Posterior vena cava (tissue), 2 donors: ENCODE measurements around the gene OGFR. TPM values are rescaled to one million over a fixed set of nuclear protein-coding genes. Genes with fewer than 3 reads are reported as not detected.
A peak's percentile ranks its signal among the peaks of the same experiment; 100 is the strongest.

Experiments used
- DNase-seq: peaks from one replicate; pipeline ENCODE4 v3.0.0-alpha.2; 2020; ENCODE audit warnings: low spot score
- intact Hi-C, 2 donors: fragments of 100-400 bp; cut with DNase I; formaldehyde crosslinking; loops; one replicate each; pipeline versions ENCODE4 v1.14.1 to v1.14.2; 2022 to 2023
- long read RNA-seq, 2 donors: library from polyadenylated mRNA; unstranded; transcript quantifications; one replicate each; pipeline ENCODE4 v2.0.0, GENCODE V29; 2020 to 2021
- total RNA-seq, 2 donors: library from RNA; stranded (reverse); fragmentation: NEBNext Ultra II Directional; extraction: Animal tissue kit (Norgen Biotek cat#: 25700); gene quantifications; one replicate each; pipeline ENCODE4 v1.2.1, GENCODE V29; 2021
- donor health status: DM: yes; HTN: yes; CAD: no.
- donor health status: DM: yes; HTN: yes; CAD: no.

The OGFR gene, protein sequence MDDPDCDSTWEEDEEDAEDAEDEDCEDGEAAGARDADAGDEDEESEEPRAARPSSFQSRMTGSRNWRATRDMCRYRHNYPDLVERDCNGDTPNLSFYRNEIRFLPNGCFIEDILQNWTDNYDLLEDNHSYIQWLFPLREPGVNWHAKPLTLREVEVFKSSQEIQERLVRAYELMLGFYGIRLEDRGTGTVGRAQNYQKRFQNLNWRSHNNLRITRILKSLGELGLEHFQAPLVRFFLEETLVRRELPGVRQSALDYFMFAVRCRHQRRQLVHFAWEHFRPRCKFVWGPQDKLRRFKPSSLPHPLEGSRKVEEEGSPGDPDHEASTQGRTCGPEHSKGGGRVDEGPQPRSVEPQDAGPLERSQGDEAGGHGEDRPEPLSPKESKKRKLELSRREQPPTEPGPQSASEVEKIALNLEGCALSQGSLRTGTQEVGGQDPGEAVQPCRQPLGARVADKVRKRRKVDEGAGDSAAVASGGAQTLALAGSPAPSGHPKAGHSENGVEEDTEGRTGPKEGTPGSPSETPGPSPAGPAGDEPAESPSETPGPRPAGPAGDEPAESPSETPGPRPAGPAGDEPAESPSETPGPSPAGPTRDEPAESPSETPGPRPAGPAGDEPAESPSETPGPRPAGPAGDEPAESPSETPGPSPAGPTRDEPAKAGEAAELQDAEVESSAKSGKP
- 10 to 100 TPM; 27.7 to 29.4 TPM for total RNA-seq
- long read RNA-seq, donor 1, full-length matches to known transcripts = 23 of 28 reads
- long read RNA-seq, donor 1, partial matches to known transcripts = 1 of 28 reads
- long read RNA-seq, donor 1, other reads (novel, unspliced or antisense) = 4 of 28 reads
- long read RNA-seq, donor 2, partial matches to known transcripts = 0 of 6 reads
- long read RNA-seq, donor 2, other reads (novel, unspliced or antisense) = 6 of 6 reads

DNA sequence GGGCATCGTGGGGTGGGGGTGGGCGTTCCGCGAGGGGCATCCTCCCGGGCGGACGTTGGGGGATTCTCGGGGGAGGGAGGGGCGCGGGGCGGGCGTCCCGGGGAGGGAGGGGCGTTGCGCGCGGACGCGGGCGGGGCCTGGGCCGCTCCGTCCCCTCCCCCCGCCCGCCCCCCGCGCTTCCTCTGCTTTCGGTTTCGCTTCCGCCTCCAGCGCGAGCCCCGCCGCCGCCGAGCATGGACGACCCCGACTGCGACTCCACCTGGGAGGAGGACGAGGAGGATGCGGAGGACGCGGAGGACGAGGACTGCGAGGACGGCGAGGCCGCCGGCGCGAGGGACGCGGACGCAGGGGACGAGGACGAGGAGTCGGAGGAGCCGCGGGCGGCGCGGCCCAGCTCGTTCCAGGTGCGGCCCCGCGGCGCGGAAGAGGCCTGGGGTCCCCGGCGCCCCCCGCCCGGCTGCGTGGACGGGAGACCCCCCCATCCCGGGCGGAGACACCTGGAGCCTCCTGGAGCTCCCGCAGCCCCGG, at the start of gene OGFR:
Gene OGFR (plus strand): TSS at position 209 of the 528 bp plus-strand sequence. CDS start 25 bp downstream, at position 234.
- DNase-seq = no peak
- intact Hi-C loops = loop anchor here in 1 of 2 donors (5.0 kb wide), 1 partner anchor 137 kb away; no protein-coding TSS in a partner anchor

DNA sequence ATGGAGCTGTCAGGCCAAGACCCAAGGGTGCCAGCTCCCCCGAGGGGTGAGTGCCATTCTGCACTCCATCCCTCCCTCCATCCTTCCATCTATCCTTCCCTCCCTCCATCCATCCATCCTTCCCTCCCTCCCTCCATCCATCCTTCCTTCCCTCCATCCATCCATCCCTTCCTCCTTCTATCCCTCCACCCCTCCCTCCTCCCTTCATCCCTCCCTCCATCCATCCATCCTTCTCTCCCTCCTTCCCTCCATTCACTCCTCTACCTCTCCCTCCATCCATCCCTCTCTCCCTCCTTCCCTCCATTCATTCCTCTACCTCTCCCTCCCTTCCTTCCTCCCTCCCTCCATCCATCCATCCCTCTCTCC, 49.7 kb upstream of the OGFR start:
- intact Hi-C loops = no loop called here
- no peak for DNase-seq

DNA sequence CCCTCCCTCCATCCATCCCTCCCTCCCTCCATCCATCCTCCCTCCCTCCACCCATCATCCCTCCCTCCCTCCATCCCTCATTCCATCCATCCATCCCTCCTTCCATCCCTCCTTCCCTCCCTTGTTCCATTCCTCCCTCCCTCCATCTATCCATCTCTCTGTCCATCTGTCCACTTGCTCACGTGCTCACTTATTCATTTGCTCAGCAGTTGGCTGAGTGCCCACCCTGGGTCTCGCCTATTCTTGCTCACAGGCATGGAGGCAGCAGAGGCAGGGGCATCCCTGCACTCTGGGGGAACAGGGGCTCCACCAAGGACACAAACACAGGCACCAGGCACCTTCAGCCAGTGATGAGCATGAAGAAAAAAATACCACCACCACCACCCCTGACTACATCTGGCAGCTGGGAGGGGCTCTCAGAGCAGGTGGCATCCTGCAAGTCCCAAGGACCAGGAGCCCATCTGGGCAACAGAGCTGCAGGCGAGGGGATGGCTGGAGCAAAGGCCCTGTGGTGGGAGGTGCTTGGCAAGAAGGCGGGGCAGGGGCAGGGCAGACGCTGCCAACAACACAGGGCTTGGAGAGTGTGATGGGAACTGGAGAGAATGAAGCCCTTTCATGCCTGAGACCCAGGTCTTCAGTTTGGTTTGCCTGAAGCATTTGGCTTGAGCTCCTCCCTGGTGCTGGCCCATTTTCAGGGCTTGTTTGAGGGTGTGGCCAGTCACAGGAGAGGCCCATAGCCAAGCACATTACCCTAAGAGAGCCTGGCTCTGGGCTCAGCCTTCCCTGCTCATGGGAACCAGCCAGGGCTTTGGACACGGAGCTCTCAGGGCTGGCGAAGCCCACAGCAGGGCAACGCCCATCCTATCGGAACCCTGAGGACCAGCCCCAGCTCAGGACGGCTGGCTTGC, 48.6 kb upstream of the OGFR start:
- DNase-seq = peak; percentile 56
- intact Hi-C loops = no loop called here

DNA sequence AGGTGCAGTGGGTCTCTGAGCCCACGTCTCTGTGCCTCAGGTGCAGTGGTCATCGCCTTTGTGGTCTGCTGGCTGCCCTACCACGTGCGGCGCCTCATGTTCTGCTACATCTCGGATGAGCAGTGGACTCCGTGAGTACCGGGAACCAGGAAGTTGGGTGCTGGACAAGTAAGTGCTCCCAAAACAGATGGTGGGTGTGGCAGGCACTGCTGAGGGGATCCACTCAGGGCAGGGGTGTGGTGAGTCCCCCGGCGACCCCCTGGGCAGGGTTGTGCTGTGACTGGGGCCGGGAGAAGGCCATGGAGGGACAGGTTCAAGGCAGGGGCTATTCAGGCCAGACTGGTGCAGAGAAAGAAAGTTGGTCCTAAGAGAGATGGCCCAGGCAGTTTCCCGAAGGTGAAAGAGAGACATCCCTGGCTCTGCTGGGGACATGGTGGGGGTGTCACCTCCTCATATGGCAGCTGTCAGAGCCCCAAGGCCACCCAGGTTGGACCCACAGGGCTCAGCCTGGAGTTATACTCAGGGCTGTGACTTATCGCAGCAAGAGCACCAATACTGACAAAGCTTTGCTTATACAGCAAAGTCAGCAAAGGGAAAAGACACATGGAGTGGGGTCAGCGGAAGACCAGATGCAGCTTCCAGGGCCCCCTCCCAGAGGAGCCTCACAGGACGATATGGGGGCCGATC, 46.3 kb upstream of the OGFR start:
- no peak for DNase-seq
- intact Hi-C loops = no loop called here

DNA sequence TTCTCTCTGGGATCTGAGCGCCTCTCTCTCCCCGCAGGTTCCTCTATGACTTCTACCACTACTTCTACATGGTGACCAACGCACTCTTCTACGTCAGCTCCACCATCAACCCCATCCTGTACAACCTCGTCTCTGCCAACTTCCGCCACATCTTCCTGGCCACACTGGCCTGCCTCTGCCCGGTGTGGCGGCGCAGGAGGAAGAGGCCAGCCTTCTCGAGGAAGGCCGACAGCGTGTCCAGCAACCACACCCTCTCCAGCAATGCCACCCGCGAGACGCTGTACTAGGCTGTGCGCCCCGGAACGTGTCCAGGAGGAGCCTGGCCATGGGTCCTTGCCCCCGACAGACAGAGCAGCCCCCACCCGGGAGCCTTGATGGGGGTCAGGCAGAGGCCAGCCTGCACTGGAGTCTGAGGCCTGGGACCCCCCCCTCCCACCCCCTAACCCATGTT, 44.6 kb upstream of the OGFR start:
- intact Hi-C loops = no loop called here

DNA sequence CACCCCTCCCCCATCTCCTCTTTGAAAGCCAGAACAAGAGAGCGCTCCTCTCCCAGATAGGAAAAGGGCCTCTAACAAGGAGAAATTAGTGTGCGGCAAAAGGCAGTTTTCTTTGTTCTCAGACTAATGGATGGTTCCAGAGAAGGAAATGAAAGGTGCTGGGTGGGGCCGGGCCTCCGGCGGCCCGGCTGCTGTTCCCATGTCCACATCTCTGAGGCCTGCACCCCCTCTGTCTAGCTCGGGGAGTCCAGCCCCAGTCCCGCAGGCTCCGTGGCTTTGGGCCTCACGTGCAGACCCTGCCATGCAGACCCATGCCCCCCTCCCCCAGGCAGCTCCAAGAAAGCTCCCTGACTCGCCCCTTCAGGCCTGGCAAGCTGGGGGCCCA, 44.2 kb upstream of the OGFR start:
- intact Hi-C loops = no loop called here
- no peak for DNase-seq

More for the DNA sequence above, 44.6 kb upstream of the OGFR start:
- peak; percentile 60 for DNase-seq

DNA sequence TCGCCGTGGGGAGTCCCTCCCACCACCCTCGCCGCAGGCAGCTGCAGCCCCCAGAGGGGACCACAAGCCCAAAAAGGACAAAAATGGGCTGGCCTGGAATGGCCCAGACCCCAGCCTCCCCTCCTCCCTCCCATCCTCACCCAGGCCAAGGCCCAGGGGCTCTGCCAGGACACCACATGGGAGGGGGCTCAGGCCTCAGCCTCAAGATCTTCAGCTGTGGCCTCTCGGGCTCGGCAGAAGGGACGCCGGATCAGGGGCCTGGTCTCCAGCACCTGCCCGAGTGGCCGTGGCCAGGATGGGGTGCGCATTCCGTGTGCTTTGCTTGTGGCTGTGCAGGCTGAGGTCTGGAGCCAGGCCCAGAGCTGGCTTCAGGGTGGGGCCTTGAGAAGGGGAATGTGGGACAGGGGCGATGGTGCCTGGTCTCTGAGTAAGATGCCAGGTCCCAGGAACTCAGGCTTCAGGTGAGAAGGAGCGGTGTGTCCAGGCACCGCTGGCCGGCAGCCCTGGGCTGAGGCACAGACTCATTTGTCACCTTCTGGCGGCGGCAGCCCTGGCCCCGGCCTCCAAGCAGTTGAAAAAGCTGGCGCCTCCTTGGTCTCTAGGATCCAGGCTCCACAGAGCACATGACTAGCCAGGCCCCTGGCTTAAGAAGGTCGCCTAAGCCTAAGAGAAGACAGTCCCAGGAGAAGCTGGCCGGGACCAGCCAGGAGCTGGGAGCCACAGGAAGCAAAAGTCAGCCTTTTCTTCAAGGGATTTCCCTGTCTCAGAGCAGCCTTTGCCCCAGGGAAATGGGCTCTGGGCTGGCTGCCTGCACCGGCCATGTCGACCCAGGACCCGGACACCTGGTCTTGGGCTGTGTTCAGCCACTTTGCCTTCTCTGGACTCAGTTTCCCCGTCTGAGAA, 43.5 kb upstream of the OGFR start:
- peak; percentile 80 for DNase-seq
- intact Hi-C loops = no loop called here

DNA sequence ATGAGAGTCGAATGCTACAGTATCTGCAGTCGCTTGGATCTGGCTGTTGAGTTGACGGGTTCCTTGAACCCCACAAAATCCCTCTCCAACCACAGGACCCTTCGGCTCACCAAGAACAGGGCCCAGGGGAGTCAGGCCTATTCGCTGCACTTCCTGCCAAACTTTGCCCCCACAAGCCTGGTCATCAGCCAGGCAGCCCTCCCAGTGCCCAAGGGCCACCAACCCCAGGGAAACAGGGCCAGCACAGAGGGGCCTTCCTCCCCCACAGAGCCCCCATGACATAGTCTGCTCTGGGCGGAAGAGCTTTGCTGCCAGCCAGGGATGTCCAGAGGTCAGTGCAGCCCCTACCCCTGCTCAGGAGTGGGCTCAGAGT, 42.9 kb upstream of the OGFR start:
- intact Hi-C loops = no loop called here
- peak; percentile 40 for DNase-seq

DNA sequence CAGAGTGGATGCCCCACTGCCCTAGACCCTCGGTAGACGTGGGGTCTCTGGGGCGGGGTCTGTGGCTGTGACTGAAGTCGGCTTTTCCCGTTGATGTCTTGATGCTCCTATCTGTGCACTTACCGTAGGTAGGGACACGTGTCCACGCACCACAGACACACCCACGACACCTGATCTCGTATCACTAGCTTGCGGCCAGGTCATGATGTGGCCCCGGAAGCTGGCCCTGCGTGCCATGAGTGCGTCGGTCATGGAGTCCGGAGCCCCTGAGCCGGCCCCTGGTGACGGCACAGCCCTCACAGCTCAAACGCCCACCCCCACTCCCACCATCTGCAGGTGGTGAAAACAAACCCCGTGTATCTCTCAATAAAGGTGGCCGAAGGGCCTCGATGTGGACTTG, 42.3 kb upstream of the OGFR start:
- DNase-seq = peak; percentile 46
- intact Hi-C loops = no loop called here

DNA sequence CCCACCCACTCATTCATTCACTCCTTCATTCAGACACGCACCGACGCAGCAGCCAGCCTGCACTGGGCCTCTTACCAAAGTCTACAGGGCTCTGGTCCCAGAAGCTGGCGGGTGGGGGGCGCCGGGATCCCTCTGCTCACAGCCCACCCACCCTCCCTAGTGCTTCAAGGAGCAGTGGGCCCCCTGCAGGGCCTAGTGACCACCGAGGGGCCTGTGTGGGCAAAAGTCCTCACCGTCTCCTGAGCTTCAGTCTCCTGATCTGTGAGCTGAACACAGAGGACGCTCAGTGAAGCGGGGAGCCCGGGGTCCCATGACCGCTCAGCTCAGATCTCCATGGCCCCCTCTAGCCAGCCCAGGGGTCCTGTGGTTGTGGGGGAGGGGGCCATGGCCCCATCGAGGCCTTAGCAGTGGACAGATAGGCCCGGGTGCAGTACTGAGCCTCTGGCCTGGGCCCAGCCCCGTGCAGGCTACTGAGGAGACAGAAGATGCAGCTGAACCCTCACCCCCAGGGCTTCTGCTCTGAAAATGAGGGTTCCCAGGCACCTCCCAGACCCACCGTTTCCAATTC, 41.8 kb upstream of the OGFR start:
- intact Hi-C loops = no loop called here
- peak; percentile 74 for DNase-seq

DNA sequence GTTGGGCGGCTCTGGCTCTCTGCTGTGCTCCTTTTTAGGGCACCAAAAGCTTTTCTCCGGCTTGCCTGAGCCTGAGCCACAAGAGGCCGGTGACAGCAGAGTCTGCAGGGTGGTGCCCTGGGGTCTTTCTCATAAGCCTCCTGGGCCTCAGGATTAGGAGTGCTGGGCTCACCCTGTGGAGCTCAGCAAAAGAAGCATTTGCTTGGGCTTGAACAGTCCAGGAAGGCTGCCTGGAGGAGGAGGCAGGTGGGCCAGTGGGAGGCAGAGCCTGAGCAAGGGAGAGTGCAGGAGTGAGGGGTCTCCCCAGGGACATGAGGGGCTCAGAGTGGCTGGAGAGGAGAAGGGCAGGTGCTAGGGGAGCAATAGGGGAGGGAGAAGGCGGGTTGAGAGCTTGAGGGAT, 41.2 kb upstream of the OGFR start:
- intact Hi-C loops = no loop called here

DNA sequence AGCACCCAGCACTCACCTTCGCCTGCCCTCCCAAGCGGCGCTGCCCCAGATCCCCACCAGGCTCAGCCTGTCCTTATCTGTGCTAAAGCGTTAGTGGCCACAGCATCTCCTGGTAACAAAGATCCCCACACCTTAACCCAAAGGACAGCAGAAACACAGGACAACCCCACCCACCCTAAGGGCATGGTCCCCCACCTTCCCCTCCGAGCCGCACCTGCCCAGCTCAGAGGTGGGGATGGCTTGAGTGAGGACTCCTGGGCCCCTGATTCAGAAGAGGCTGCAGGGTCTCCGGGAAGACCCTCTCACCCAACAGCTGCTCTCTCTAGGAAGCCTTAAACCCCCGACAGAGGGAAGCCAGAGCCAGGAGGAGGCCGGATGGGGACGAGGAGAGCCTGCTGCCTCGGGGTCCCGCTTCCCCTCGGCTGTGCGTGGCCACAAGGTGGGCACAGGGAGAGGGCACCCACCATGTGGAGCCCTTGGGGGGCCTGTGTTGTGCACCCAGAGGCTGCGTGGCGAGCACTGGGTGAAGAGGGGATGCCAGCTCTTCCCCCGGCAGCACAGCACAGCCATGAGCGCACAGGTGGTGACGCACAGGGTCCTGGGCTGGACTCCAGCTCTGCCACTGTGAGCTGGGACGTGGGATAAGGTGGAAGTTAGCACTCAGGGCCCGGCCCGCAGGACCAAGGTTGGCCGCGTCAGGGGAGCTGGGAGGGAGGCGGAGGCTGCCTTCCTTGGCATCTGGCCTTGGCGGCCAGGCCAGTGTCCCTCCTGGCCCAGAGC, 40.3 kb upstream of the OGFR start:
- peak; percentile 64 for DNase-seq
- intact Hi-C loops = no loop called here

More for the DNA sequence above, 41.2 kb upstream of the OGFR start:
- DNase-seq = no peak

DNA sequence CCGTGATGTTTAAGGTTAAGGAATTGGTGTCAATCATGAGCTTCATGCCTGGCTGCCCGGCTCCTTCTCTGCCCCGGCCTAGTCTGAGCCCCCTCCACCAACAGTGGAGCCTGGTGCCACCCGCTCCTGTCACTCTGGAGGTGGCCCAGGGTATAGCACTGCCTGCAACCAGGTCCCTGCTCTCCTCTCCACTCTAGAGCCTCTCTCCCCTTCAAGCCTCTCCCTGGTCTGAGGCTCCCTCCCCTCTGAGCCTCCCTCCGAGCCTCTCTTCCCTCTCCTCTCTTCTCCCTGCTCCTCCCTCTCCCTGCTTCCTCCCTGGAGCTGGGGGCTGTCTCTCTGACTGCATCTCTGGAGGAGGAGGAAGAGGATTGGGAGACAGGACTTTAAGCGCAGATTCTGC, 39.6 kb upstream of the OGFR start:
- DNase-seq = no peak
- intact Hi-C loops = no loop called here

DNA sequence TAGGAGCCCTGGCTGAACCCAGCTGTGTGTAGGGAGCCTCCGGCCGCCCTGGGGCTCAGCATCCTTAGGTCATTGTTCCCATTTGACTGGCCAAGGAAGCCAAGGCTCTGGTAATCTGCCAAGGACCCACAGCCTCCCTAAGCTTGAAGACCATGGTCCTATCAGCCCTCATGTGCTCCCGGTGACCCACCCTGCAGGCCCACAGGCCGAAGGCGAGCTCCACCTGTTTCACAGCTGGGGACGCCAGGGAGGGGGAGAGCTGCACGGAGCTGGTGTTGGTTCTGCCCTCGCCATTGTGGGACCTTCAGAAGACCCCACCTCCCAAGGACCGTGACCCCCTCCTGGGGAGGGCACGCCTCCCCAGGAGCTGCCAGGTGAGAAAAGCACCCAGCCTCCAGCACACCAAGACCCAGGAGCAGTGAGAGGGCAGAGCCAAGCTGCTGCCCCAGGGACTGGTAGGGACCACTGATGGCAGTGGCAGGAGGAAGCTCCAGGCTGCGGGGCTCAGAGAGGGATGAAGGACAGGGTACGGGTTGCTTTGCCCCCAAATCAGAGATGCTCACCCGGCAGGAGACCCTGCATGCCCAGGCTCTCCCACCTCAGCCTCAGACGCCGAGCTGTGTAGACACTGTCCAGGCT, 39.1 kb upstream of the OGFR start:
- intact Hi-C loops = no loop called here
- DNase-seq = peak; percentile 62

DNA sequence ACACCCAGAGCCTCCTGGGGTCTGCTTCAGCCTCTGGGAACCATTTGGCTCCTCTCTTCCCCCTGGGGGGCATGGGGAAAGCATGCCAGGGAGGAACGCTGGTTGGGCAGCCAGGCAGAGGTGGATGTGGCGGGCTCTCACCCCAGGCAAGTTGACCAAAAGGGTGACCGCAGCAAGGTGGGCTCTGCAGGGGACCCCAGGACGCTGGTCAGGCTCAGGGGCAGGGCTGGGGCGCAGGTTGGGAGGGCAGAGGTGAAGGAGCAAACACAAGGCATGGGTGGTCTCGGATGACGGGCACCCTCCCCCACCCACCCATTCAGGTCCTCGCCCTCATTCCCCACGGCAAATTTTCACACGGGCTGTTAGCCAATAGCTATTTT, 38.6 kb upstream of the OGFR start:
- intact Hi-C loops = no loop called here

DNA sequence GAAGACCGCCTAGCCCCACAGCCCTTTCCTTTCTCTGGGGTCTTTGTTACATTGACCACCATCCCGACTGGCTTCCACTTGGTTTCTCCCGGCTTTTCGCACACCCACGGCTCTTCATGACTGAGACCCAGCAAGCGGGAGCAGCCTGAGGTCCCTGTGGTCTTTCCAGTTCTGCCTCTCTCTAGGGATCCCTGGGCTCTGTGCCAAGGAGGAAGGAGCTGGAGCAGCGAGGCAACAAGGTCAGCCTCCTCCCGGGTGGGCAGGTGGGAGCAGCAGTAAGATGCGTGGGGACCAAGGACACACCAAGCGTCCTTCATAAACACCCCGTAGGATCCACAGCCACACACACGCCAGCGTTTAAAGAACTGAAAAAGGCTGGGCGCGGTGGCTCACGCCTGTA, 37.9 kb upstream of the OGFR start:
- DNase-seq = peak; percentile 49
- intact Hi-C loops = no loop called here

More for the DNA sequence above, 38.6 kb upstream of the OGFR start:
- DNase-seq = no peak
